ENCODE data around the gene TRAF3IP1. TPM values are rescaled to one million over a fixed set of nuclear protein-coding genes. Genes with fewer than 3 reads are reported as not detected.
A peak's percentile ranks its signal among the peaks of the same experiment; 100 is the strongest.

The TRAF3IP1 gene
- total and polyA plus RNA-seq, 2 of the 13 experiments (the other 11 are each of a cell fraction or from before 2014, with no cell fraction given) = 4.1 to 12.9 TPM

GRCh38 chr2:238433941-238434845 is 113.9 kb downstream of the TRAF3IP1 start:
- H3K4me3 ChIP-seq (replicated peaks in 1 of 3; ENCODE audit: insufficient read depth in 1 of 3, low read depth in 2 of 3, low read length in 3 of 3) = peak overlapping the region in 1 of 3 experiments; percentile 32; a peak in 1 of 6 replicates
- peaks cover 66% of the 10 kb centered on the region for H3K4me1 ChIP-seq (ENCODE audit: insufficient read depth, low read length)
- peaks cover 31 to 65% of the 10 kb centered on the region in 2 experiments for H3K36me3 ChIP-seq (replicated peaks in 1 of 2; ENCODE audit: control insufficient read depth in 1 of 2, insufficient read depth in 2 of 2, low read length in 2 of 2)
- H3K27ac ChIP-seq (ENCODE audit: extremely low read length, insufficient read depth, low read length) = peak overlapping the region; percentile 65
- no peak overlapping the region for H2AFZ ChIP-seq (ENCODE audit: low read length)
- peaks cover 12% of the 10 kb centered on the region for H4K20me1 ChIP-seq (ENCODE audit: insufficient read depth, low read length)
- FAIRE-seq (no peak), ATAC-seq (peak; percentile 69), DNase-seq (ENCODE audit: low spot score) (no peak)
- POLR2A ChIA-PET = no interaction called here
- peak overlapping the region; percentile 55 for H3K9ac ChIP-seq (ENCODE audit: insufficient read depth, low read depth, low read length)
- H3K9me3 ChIP-seq (ENCODE audit: low read length) = no peaks in the 10 kb centered on the region
- CTCF ChIA-PET (ENCODE audit: low intra/inter-chr PET ratio, low total read pairs) = no interaction called here
- H3K79me2 ChIP-seq (ENCODE audit: insufficient read depth, low read length) = peaks cover 89% of the 10 kb centered on the region
- no TSS peak for BruUV-seq (replicated peaks)
- in situ Hi-C loops (cut with HindIII; ENCODE audit: extremely low pct_ligation_motif_present, low pct_unique_long_range_greater_than_20kb) (no loop called here), intact Hi-C loops (cut with micrococcal nuclease; ENCODE audit: unreplicated experiment) (loop anchor here (2.0 kb wide), 1 partner anchor 63 kb away; no protein-coding TSS in a partner anchor)
- H3K4me2 ChIP-seq (ENCODE audit: low read depth, low read length) = peak overlapping the region; percentile 58
- no peaks in the 10 kb centered on the region for H3K27me3 ChIP-seq (ENCODE audit: control insufficient read depth in 1 of 2, insufficient read depth in 2 of 2, low read length in 2 of 2)
- 82% methylated on average over 13 of the region's 13 CpGs for WGBS (ENCODE audit: low lambda C conversion rate)
- TF ChIP-seq NR2C2 (CRISPR knock-in tag; IDR thresholded peaks at IDR 0.05; ENCODE audit: borderline replicate concordance) = no peak
- TF ChIP-seq, protein P1, sequence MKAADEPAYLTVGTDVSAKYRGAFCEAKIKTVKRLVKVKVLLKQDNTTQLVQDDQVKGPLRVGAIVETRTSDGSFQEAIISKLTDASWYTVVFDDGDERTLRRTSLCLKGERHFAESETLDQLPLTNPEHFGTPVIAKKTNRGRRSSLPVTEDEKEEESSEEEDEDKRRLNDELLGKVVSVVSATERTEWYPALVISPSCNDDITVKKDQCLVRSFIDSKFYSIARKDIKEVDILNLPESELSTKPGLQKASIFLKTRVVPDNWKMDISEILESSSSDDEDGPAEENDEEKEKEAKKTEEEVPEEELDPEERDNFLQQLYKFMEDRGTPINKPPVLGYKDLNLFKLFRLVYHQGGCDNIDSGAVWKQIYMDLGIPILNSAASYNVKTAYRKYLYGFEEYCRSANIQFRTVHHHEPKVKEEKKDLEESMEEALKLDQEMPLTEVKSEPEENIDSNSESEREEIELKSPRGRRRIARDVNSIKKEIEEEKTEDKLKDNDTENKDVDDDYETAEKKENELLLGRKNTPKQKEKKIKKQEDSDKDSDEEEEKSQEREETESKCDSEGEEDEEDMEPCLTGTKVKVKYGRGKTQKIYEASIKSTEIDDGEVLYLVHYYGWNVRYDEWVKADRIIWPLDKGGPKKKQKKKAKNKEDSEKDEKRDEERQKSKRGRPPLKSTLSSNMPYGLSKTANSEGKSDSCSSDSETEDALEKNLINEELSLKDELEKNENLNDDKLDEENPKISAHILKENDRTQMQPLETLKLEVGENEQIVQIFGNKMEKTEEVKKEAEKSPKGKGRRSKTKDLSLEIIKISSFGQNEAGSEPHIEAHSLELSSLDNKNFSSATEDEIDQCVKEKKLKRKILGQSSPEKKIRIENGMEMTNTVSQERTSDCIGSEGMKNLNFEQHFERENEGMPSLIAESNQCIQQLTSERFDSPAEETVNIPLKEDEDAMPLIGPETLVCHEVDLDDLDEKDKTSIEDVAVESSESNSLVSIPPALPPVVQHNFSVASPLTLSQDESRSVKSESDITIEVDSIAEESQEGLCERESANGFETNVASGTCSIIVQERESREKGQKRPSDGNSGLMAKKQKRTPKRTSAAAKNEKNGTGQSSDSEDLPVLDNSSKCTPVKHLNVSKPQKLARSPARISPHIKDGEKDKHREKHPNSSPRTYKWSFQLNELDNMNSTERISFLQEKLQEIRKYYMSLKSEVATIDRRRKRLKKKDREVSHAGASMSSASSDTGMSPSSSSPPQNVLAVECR (CRISPR knock-in tag; IDR thresholded peaks at IDR 0.05; ENCODE audit: borderline replicate concordance) = no peak
- TF ChIP-seq KAT2B (IDR thresholded peaks at IDR 0.05; ENCODE audit: borderline replicate concordance, low read depth, low read length) = no peak
- no peak for TF ChIP-seq KLF6 (CRISPR knock-in tag; IDR thresholded peaks at IDR 0.05)
- TF ChIP-seq ZNF839 (CRISPR knock-in tag; IDR thresholded peaks at IDR 0.05; ENCODE audit: borderline replicate concordance) = 0 out of 2 replicates have a peak, but pooled peaks have one; percentile 3
- no peak for TF ChIP-seq ZNF12 (CRISPR knock-in tag; IDR thresholded peaks at IDR 0.05)
- peak; percentile 17; the same call in 1 of the 2 replicates for TF ChIP-seq HNF4A (CRISPR knock-in tag; IDR thresholded peaks at IDR 0.05)
- no peak for TF ChIP-seq ZNF781 (CRISPR knock-in tag; IDR thresholded peaks at IDR 0.05; ENCODE audit: borderline replicate concordance, not compliant biosample characterization)
- 0 out of 2 replicates have a peak, but pooled peaks have one; percentile 34 for TF ChIP-seq ZNF510 (CRISPR knock-in tag; IDR thresholded peaks at IDR 0.05; ENCODE audit: low read depth)
- TF ChIP-seq, protein P2, sequence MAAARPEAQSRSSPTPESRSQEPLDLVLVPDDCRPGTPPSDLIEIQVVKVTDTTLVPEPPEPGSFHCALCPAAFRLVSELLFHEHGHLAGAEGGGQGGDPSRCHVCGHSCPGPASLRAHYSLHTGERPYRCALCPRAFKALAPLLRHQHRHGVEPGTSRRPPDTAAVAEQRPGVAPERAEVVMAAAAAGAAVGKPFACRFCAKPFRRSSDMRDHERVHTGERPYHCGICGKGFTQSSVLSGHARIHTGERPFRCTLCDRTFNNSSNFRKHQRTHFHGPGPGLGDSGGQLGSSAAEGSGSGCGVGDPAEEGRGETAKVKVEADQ (CRISPR knock-in tag; IDR thresholded peaks at IDR 0.05; ENCODE audit: borderline replicate concordance) = 0 out of 2 replicates have a peak, but pooled peaks have one; percentile 27
- no peak; the same call in 1 of the 2 replicates for TF ChIP-seq TOE1 (CRISPR knock-in tag; IDR thresholded peaks at IDR 0.05)
- no peak for TF ChIP-seq RORA (CRISPR knock-in tag; IDR thresholded peaks at IDR 0.05)
- no peak for TF ChIP-seq ZNF772 (CRISPR knock-in tag; IDR thresholded peaks at IDR 0.05)
- TF ChIP-seq, protein P3, sequence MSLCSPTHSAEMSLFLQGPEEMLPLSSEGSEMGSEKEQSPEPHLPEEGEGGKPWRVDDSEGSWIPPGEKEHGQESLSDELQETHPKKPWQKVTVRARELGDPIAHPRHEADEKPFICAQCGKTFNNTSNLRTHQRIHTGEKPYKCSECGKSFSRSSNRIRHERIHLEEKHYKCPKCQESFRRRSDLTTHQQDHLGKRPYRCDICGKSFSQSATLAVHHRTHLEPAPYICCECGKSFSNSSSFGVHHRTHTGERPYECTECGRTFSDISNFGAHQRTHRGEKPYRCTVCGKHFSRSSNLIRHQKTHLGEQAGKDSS (CRISPR knock-in tag; IDR thresholded peaks at IDR 0.05; ENCODE audit: borderline replicate concordance, low read depth) = no peak
- no peak for TF ChIP-seq ZNF496 (CRISPR knock-in tag; IDR thresholded peaks at IDR 0.05; ENCODE audit: insufficient replicate concordance)
- TF ChIP-seq HMG20B (CRISPR knock-in tag; conservative IDR thresholded peaks at IDR 0.05) = no peak
- TF ChIP-seq FOXO1 (CRISPR knock-in tag; IDR thresholded peaks at IDR 0.05) = no peak
